Sciatic nerve (tissue), 2 donors: ENCODE results near the gene RANBP10. TPM values are rescaled to one million over a fixed set of nuclear protein-coding genes. Genes with fewer than 3 reads are reported as not detected.
"Not testable (repeated sequence)": the region's sequence is repeated elsewhere in the genome, so short reads cannot be mapped to it uniquely, and the experiment has no call there.

ENCODE experiments used
- ATAC-seq: fragments of 200-7000 bp; cut with Tn5 transposase; one replicate; pipeline ENCODE4 v1.9.1; 2020; ENCODE audit warnings: mild to moderate bottlenecking, moderate library complexity
- DNase-seq: peaks from one replicate; pipeline ENCODE4 v3.0.0-alpha.2; 2020; ENCODE audit warnings: low spot score
- intact Hi-C: fragments of 100-400 bp; cut with DNase I; formaldehyde crosslinking; loops from one replicate; pipeline ENCODE4 v1.14.2; 2022
- total RNA-seq: library from RNA; stranded (reverse); fragmentation: NEBNext Ultra II Directional; extraction: Animal tissue kit (Norgen Biotek cat#: 25700); gene quantifications from one replicate; pipeline ENCODE4 v1.2.1, GENCODE V29; 2021
- donor health status: DM: no; HTN: no; CAD: no.
- donor health status: DM: no; HTN: no; CAD: no.

The RANBP10 gene
- total RNA-seq, 1 donor from 2014 or later, result 21.7 TPM

DNA sequence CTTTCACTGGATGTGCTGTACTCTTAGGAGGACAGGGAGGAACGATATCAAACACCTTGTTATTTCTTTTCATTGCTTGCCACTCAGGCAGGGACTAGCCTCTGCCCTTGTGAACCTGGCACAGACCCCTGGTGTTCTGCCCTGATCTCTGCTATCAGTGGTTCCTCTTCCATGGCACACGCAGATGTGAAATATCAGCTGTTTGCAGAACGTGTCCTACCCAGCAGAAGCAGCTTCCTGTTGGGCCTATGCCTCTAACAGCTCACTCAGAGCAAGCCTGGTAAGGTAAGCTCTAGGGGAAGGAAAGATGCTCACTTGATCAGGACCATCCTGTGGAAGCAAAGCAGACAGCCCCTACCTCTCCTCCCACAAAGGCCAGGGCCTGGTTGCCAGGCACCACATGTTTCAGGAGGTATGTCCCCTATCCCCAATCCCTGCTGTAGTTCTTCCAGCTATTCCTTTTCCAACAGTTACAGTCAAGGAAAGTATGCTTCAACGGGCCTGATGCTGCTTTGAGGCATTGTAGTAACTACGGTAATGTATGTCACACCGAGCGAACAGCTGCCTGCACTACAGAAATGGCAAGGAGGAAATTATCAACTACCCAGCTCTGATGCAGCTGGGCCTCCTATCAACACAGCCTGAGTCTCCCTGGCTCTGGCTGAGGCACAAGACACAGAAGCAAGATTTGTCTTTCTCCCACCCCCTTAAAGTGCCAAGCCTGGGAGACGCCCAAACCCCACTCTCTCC lies 46.0 kb downstream of the RANBP10 start:
- intact Hi-C loops, result no loop called here
- DNase-seq, result no peak
- ATAC-seq, result no peak

GRCh38 chr16:67758966-67759365 lies 47.4 kb downstream of the RANBP10 start:
- ATAC-seq (no peak), DNase-seq (no peak)
- intact Hi-C loops, result no loop called here

DNA sequence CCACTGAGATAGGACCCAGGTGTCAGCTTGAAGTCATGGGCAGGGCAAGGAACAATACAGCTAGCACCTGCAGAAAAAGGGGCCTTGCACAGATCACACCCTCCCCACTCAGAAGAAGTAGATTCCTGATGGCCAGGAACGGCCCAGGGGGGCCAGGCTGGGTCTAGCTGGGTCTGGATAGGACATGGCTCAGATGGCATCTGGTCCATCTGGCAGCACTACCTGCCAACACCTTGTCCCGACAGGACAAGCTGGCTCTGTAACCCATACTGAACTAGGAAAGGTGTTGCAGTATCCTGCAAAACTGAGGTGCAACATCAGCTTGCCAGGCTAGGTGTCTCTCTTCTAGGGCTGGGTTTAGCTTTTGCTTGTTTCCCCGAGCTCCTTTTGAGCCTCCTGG lies 48.4 kb downstream of the RANBP10 start:
- intact Hi-C loops, result no loop called here
- DNase-seq (no peak), ATAC-seq (no peak)

GRCh38 chr16:67752641-67753040 lies 53.7 kb downstream of the RANBP10 start:
- ATAC-seq (no peak), DNase-seq (no peak)
- intact Hi-C loops, result no loop called here

DNA sequence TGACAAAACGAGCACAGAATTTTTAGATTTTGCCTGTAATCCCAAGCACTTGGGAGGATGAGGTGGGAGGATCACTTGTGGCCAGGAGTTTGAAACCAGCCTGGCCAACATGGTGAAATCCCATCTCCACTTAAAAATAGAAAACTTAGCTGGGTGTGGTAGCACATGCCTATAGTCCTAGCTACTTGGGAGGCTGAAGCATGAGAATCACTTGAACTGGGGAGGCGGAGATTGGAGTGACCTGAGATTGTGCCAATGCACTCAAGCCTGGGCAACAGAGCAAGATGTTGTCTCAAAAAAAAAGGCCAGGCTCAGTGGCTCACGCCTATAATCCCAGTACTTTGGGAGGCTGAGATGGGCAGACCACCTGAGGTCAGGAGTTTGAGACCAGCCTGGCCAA lies 55.0 kb downstream of the RANBP10 start:
- DNase-seq, ATAC-seq, intact Hi-C loops: not testable (repeated sequence)

- DNase-seq (no peak), ATAC-seq (no peak)
- intact Hi-C loops, result no loop called here
Observed at GRCh38 chr16:67750466-67750865, 55.9 kb downstream of the RANBP10 start.

DNA sequence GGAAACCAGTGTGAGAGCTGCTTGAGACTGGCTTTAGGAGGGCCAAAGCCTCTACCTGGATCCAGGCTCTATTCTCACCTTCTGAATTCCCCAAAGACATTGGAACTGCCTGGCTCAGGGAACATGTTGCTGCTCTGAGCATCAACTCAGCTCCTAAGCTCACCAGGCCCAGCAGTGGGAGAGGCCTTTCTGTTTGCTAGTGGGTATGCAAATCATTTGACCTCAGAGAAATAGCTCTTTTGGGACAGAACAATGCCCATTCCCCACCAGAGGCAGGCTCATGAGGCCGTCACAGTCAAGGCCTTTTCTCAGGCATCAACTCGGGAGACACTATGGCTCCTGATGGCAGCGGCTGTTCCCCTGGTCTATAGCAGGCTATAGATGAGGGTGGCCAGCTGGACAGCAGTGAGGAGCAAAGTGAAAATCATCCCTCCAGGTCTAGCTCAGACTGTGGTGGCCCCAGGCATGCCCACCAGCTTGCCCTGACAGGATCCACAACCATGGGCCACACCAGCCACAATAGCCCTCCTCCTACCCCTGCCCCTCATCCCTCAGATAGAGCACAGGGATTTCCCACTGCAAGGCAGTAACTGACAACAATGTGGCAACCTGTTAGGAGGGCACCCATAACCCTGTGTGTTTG lies 56.8 kb downstream of the RANBP10 start:
- intact Hi-C loops, result no loop called here
- DNase-seq (no peak), ATAC-seq (no peak)

GRCh38 chr16:67748834-67749233 lies 57.5 kb downstream of the RANBP10 start:
- DNase-seq (no peak), ATAC-seq (no peak)
- intact Hi-C loops, result no loop called here

DNA sequence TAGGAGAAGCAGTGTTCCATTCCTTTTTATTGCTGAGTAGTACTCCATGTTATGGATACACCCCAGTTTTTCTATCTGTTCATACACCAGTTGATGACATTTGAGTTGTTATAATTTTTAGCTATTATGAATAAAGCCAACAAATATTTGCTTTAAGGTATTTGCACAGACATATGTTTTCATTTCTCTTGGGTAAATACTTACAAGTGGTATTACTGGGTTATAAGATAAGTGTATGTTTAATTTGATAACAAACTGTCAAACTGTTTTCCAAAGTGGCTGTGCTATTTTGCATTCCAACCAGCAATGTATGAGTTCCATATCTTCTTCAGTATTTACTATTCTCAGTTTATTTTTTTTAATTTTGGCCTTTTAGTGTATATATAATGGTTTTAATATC lies 59.5 kb downstream of the RANBP10 start:
- intact Hi-C loops, result no loop called here
- no peak for ATAC-seq
- no peak for DNase-seq

GRCh38 chr16:67741118-67741517 lies 65.2 kb downstream of the RANBP10 start:
- intact Hi-C loops, result no loop called here
- ATAC-seq (no peak), DNase-seq (no peak)

GRCh38 chr16:67740391-67740790 lies 66.0 kb downstream of the RANBP10 start:
- ATAC-seq, result no peak
- no peak for DNase-seq
- intact Hi-C loops, result no loop called here

- intact Hi-C loops, result no loop called here
- no peak for DNase-seq
- ATAC-seq, result no peak
Observed at GRCh38 chr16:67736858-67737257, 69.5 kb downstream of the RANBP10 start.

- DNase-seq (no peak), ATAC-seq (no peak)
- intact Hi-C loops, result no loop called here
Observed at GRCh38 chr16:67734731-67735201, 71.6 kb downstream of the RANBP10 start.

GRCh38 chr16:67733734-67734470 lies 72.5 kb downstream of the RANBP10 start:
- intact Hi-C loops, result no loop called here
- ATAC-seq (no peak), DNase-seq (no peak)

DNA sequence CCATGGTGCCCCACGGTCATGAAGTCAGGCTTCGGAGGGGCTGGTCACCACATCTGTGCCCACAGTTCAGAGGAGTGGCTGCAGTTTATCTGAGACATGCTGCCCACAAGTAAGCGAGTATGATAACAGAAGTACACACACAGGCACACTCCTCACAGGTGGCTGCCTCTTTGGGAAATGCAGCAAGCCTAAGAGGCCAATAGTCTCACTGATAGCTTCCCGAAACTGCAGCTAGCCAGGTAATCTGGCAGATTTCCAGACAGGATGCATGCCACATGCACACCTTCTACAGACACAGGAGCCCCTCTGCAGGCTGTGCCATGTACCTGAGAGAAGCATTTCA lies 74.6 kb downstream of the RANBP10 start:
- intact Hi-C loops, result no loop called here
- ATAC-seq, result no peak
- DNase-seq, result no peak

GRCh38 chr16:67731071-67731752 lies 75.1 kb downstream of the RANBP10 start:
- ATAC-seq (no peak), DNase-seq (no peak)
- intact Hi-C loops, result no loop called here

- ATAC-seq (no peak), DNase-seq (no peak)
- intact Hi-C loops, result no loop called here
Observed at GRCh38 chr16:67730326-67730725, 76.0 kb downstream of the RANBP10 start.

GRCh38 chr16:67729636-67730248 lies 76.6 kb downstream of the RANBP10 start:
- DNase-seq (no peak), ATAC-seq (no peak)
- intact Hi-C loops, result no loop called here
